ENCODE measurements around the gene DRAM1. TPM values are rescaled to one million over a fixed set of nuclear protein-coding genes. Genes with fewer than 3 reads are reported as not detected.

DRAM1 gene
- total and polyA plus RNA-seq, 10 of the 15 experiments (the other 5 are each of a cell fraction or from before 2014, with no cell fraction given): 22.4 to 91.5 (median 41.4) TPM

DNA sequence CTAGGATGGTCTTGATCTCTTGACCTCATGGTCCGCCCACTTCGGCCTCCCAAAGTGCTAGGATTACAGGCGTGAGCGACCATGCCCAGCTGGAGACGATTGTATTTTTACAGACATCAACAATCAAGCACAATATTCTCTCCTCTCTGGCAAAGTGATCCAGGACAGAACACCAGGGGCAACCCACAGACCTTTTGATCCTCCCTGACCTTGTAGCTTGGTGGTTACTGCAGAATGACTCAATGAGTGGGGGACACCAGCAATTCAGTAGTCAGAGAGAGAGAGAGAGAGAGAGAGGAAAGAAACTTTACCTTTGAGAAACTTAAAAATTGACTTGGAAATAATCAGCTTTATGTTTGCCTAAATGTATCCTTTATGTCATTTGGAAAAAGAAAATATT lies 51.2 kb downstream of the DRAM1 start:
- ATAC-seq (no peak), DNase-seq (ENCODE audit: low read depth, low spot score) (no peak), FAIRE-seq (no peak)
- SMC1A ChIA-PET (ENCODE audit: uncharacterized antibody, unreplicated experiment): interaction anchor here (1.0 to 1.7 kb wide), 4 partner anchors 9 to 104 kb away, joined by 3 to 15 read pairs (median 4); no protein-coding TSS in a partner anchor
- Histone ChIP-seq H3K4me2 (ENCODE audit: control insufficient read depth, insufficient read depth) (no peak overlapping the region; the same call in 1 of the 2 replicates), H3K4me3 (no peak overlapping the region), H3K27ac (ENCODE audit: control insufficient read depth, insufficient read depth) (peak overlapping the region; percentile 98), H3K79me2 (ENCODE audit: control insufficient read depth, insufficient read depth, low read length) (peaks cover 36% of the 10 kb centered on the region), H3K27me3 (replicated peaks in 1 of 2; ENCODE audit: control insufficient read depth in 2 of 2, insufficient read depth in 2 of 2, low read length in 1 of 2) (no peaks in the 10 kb centered on the region), H4K20me1 (ENCODE audit: control insufficient read depth, insufficient read depth) (no peaks in the 10 kb centered on the region), H3K36me3 (ENCODE audit: control insufficient read depth in 2 of 2, insufficient read depth in 2 of 2, low read length in 1 of 2) (no peaks in the 10 kb centered on the region), H3K9me3 (replicated peaks; ENCODE audit: control insufficient read depth, insufficient read depth, low read length) (peaks cover 17% of the 10 kb centered on the region; the same call in 2 of the 3 replicates), H3K9ac (ENCODE audit: control insufficient read depth, insufficient read depth, low read length) (no peak overlapping the region), H2AFZ (ENCODE audit: control insufficient read depth, low read depth, low read length) (no peak overlapping the region), H3K4me1 (ENCODE audit: control insufficient read depth, insufficient read depth, low read length) (peaks cover 36% of the 10 kb centered on the region)
- POLR2A ChIA-PET: interaction anchor here (1.0 to 3.1 kb wide), 2 partner anchors 10 to 15 kb away, joined by 4 to 13 read pairs; no protein-coding TSS in a partner anchor
- RAD21 ChIA-PET (ENCODE audit: unreplicated experiment): interaction anchor here (1.0 to 1.3 kb wide), 3 partner anchors 39 to 155 kb away, joined by 3 read pairs; no protein-coding TSS in a partner anchor
- TF ChIP-seq SREBF1 (IDR thresholded peaks at IDR 0.05; ENCODE audit: low read length): no peak
- peak; percentile 46 for TF ChIP-seq RUNX3 (IDR thresholded peaks at IDR 0.05; ENCODE audit: low read length)
- 0 out of 2 replicates have a peak, but pooled peaks have one; percentile 11 for TF ChIP-seq NR2F1 (conservative IDR thresholded peaks at IDR 0.05)
- TF ChIP-seq BACH1 (IDR thresholded peaks at IDR 0.05; ENCODE audit: borderline replicate concordance): no peak
- TF ChIP-seq CHD4 (IDR thresholded peaks at IDR 0.05): no peak
- in situ Hi-C loops (cut with MboI) (loop anchor here (25.0 kb wide), 1 partner anchor 1609 kb away; no protein-coding TSS in a partner anchor), intact Hi-C loops (cut with micrococcal nuclease; ENCODE audit: unreplicated experiment) (loop anchor here (5.0 kb wide), 1 partner anchor 799 kb away; no protein-coding TSS in a partner anchor)
- BruUV-seq (replicated peaks): no TSS peak
- WGBS (ENCODE audit: insufficient coverage, insufficient replicate concordance, low lambda C conversion rate, missing lambda C conversion rate): 98% methylated on average over 5 of the region's 5 CpGs
- CTCF ChIA-PET: interaction anchor here (1.1 to 1.8 kb wide), 3 partner anchors 9 to 550 kb away, joined by 3 to 8 read pairs (median 5); no protein-coding TSS in a partner anchor
